HepG2 (cell line): ENCODE results near the gene ACAT2. TPM values are rescaled to one million over a fixed set of nuclear protein-coding genes. Genes with fewer than 3 reads are reported as not detected.

ENCODE experiments used
- ARNT2 ChIP-seq: sonication (generic); formaldehyde crosslinking; IDR thresholded peaks from 2 replicates; pipeline ENCODE4 v1.8.0; 2022; ENCODE audit warnings: mild to moderate bottlenecking, low read depth, missing genetic modification reagents, moderate library complexity
- EEA1 ChIP-seq: sonication (generic); formaldehyde crosslinking; IDR thresholded peaks from 2 replicates; pipeline ENCODE4 v1.5.1; 2020; ENCODE audit warnings: mild to moderate bottlenecking, missing genetic modification reagents, borderline replicate concordance
- KLF13 ChIP-seq: sonication (generic); formaldehyde crosslinking; IDR thresholded peaks from 2 replicates; pipeline ENCODE4 v1.4.0; 2020; ENCODE audit warnings: mild to moderate bottlenecking, missing genetic modification reagents
- NCOA2 ChIP-seq: sonication (generic); formaldehyde crosslinking; IDR thresholded peaks from 2 replicates; pipeline ENCODE4 v1.8.0; 2022; ENCODE audit warnings: inconsistent platforms
- NFE2L2 ChIP-seq: fragments of 150-350 bp; IDR thresholded peaks from 2 replicates; pipeline ENCODE4 v1.6.1; 2014; ENCODE audit warnings: low read length
- NKX3-1 ChIP-seq: sonication (generic); formaldehyde crosslinking; IDR thresholded peaks from 2 replicates; pipeline ENCODE4 v1.5.0; 2020; ENCODE audit warnings: missing genetic modification reagents
- NR3C1 ChIP-seq: sonication (generic); formaldehyde crosslinking; IDR thresholded peaks from 2 replicates; pipeline ENCODE4 v1.4.0; 2020; ENCODE audit warnings: missing genetic modification reagents
- PHF5A ChIP-seq: IDR thresholded peaks from one replicate; pipeline ENCODE4 v1.6.1; 2018; ENCODE audit warnings: low read depth, missing genetic modification reagents; ENCODE audit not compliant: unreplicated experiment
- RARA ChIP-seq: IDR thresholded peaks from 2 replicates; pipeline ENCODE4 v1.6.1; 2016; ENCODE audit warnings: missing genetic modification reagents, missing compliant biosample characterization
- RORA ChIP-seq: sonication (generic); formaldehyde crosslinking; IDR thresholded peaks from 2 replicates; pipeline ENCODE4 v1.5.0; 2020; ENCODE audit warnings: mild to moderate bottlenecking, missing genetic modification reagents, moderate library complexity
- SMYD3 ChIP-seq: sonication (generic); formaldehyde crosslinking; IDR thresholded peaks from 2 replicates; pipeline ENCODE4 v1.8.1; 2023; ENCODE audit warnings: mild to moderate bottlenecking, missing genetic modification reagents
- SNAI1 ChIP-seq: sonication (generic); formaldehyde crosslinking; IDR thresholded peaks from 2 replicates; pipeline ENCODE4 v1.5.0; 2020; ENCODE audit warnings: mild to moderate bottlenecking, missing genetic modification reagents, borderline replicate concordance
- ZFP90 ChIP-seq: sonication (generic); formaldehyde crosslinking; IDR thresholded peaks from 2 replicates; pipeline ENCODE4 v1.8.0; 2022; ENCODE audit warnings: missing genetic modification reagents, mild to moderate bottlenecking, inconsistent platforms, borderline replicate concordance
- ZNF354B ChIP-seq: sonication (generic); formaldehyde crosslinking; IDR thresholded peaks from 2 replicates; pipeline ENCODE4 v1.8.0; 2022; ENCODE audit warnings: mild to moderate bottlenecking, missing genetic modification reagents
- ZSCAN30 ChIP-seq: sonication (generic); formaldehyde crosslinking; IDR thresholded peaks from 2 replicates; pipeline ENCODE4 v1.5.0; 2020; ENCODE audit warnings: mild to moderate bottlenecking, missing genetic modification reagents
- polyA plus RNA-seq, 8 experiments: library from polyadenylated mRNA; depleted of rRNA in 3 of 8; stranded (reverse) in 7 of 8; unstranded in 1 of 8; fragments of >200 nt; fragmentation: Illumina TruSeq in 4 of 8; extraction: Trizol in 4 of 8; gene quantifications; 2 replicates each; pipeline versions ENCODE4 v1.2.1 to v1.2.3, GENCODE V29; 2011 to 2016; ENCODE audit warnings: low read depth in 4 of 8, missing spikeins in 1 of 8, mixed read lengths in 1 of 8; ENCODE audit not compliant: insufficient read depth in 1 of 8
- total RNA-seq, 5 experiments: library from RNA; depleted of rRNA; stranded (reverse); fragments of >200 nt; fragmentation: Illumina TruSeq; extraction: Trizol; gene quantifications; 2 replicates each; pipeline ENCODE4 v1.2.3, GENCODE V29; 2016; ENCODE audit warnings: low read depth in 1 of 5
- TF ChIP-seq, protein P1 (sequence below): sonication (generic); formaldehyde crosslinking; IDR thresholded peaks from 2 replicates; pipeline ENCODE4 v1.5.0; 2020; ENCODE audit warnings: missing genetic modification reagents
- TF ChIP-seq, protein P2 (sequence below): sonication (generic); formaldehyde crosslinking; conservative IDR thresholded peaks from 2 replicates; pipeline ENCODE4 v1.4.0; 2020; ENCODE audit warnings: missing genetic modification reagents
- TF ChIP-seq, protein P3 (sequence below): IDR thresholded peaks from 2 replicates; pipeline ENCODE4 v1.6.1; 2016; ENCODE audit warnings: low read depth, borderline replicate concordance
- TF ChIP-seq, protein P4 (sequence below): fragments of 450-650 bp; IDR thresholded peaks from 2 replicates; pipeline ENCODE4 v1.6.1; 2017; ENCODE audit warnings: mild to moderate bottlenecking
- TF ChIP-seq, protein P5 (sequence below): sonication (generic); formaldehyde crosslinking; IDR thresholded peaks from 2 replicates; pipeline ENCODE4 v1.4.0; 2020; ENCODE audit warnings: missing genetic modification reagents
- TF ChIP-seq, protein P6 (sequence below): sonication (generic); formaldehyde crosslinking; conservative IDR thresholded peaks from 2 replicates; pipeline ENCODE4 v1.5.0; 2020; ENCODE audit warnings: missing genetic modification reagents

Gene ACAT2
- total and polyA plus RNA-seq, 2 of the 13 experiments (the other 11 are each of a cell fraction or from before 2014, with no cell fraction given): 121 to 534 TPM

DNA sequence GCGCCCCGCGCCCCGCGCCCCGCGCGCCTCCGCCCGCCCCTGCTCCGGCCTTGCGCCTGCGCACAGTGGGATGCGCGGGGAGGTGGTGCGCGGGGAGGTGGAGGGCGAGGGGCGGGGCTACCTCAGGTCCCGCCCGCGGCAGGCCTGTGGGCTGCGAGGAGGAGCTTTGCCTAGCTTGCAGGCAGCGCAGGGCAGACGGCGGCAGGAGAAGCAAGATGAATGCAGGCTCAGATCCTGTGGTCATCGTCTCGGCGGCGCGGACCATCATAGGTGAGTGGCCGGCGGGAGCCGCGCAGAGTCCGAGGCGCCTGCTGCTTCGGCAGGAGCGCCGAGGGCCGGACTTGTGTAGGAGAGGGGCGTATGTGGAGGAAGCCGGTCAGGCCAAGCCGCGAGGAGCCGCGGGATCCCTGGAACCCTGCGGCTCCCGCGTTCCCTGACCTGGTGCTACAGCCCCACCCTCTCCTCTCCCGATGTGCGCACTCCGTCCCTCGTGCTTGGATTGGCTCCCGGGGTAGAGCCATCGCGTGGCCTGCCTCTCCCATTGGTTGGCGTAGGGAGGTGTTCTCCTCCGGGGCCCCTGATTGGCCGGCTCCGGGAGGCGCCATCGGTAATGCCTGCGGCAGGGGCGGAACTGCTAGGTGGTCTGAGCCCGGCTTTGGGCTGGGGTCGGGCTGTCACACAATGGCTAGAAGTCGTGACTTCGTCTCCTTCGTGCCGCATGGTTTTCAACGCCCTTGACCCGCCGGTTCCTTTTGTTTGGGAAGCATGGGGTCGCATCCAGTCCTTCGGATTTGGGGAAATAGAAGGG lies at the start of gene ACAT2 (continued):
- TF ChIP-seq NR3C1 (CRISPR knock-in tag): 0 out of 2 replicates have a peak, but pooled peaks have one; percentile 50
- no peak; the same call in 1 of the 2 replicates for TF ChIP-seq SNAI1 (CRISPR knock-in tag)
- TF ChIP-seq EEA1: peak; percentile 80; the same call in 1 of the 2 replicates
- peak; percentile 87 for TF ChIP-seq SMYD3
- peak; percentile 50; the same call in 1 of the 2 replicates for TF ChIP-seq NKX3-1 (CRISPR knock-in tag)
- TF ChIP-seq, protein P1, sequence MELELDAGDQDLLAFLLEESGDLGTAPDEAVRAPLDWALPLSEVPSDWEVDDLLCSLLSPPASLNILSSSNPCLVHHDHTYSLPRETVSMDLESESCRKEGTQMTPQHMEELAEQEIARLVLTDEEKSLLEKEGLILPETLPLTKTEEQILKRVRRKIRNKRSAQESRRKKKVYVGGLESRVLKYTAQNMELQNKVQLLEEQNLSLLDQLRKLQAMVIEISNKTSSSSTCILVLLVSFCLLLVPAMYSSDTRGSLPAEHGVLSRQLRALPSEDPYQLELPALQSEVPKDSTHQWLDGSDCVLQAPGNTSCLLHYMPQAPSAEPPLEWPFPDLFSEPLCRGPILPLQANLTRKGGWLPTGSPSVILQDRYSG (CRISPR knock-in tag): peak; percentile 76; the same call in 1 of the 2 replicates
- TF ChIP-seq ARNT2: peak; percentile 55
- TF ChIP-seq, protein P2, sequence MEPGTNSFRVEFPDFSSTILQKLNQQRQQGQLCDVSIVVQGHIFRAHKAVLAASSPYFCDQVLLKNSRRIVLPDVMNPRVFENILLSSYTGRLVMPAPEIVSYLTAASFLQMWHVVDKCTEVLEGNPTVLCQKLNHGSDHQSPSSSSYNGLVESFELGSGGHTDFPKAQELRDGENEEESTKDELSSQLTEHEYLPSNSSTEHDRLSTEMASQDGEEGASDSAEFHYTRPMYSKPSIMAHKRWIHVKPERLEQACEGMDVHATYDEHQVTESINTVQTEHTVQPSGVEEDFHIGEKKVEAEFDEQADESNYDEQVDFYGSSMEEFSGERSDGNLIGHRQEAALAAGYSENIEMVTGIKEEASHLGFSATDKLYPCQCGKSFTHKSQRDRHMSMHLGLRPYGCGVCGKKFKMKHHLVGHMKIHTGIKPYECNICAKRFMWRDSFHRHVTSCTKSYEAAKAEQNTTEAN (CRISPR knock-in tag): 0 out of 2 replicates have a peak, but pooled peaks have one; percentile 54
- TF ChIP-seq ZSCAN30 (CRISPR knock-in tag): no peak
- peak; percentile 93; the same call in 1 of the 2 replicates for TF ChIP-seq ZNF354B (CRISPR knock-in tag)
- no peak for TF ChIP-seq NFE2L2
- TF ChIP-seq ZFP90 (CRISPR knock-in tag): peak; percentile 95; the same call in 1 of the 2 replicates
- TF ChIP-seq RARA (CRISPR knock-in tag): no peak
- TF ChIP-seq, protein P3, sequence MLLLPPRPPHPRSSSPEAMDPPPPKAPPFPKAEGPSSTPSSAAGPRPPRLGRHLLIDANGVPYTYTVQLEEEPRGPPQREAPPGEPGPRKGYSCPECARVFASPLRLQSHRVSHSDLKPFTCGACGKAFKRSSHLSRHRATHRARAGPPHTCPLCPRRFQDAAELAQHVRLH (CRISPR knock-in tag): peak; percentile 95
- TF ChIP-seq PHF5A (CRISPR knock-in tag): peak; percentile 87
- peak; percentile 59; the same call in 1 of the 2 replicates for TF ChIP-seq NCOA2
- TF ChIP-seq, protein P4, sequence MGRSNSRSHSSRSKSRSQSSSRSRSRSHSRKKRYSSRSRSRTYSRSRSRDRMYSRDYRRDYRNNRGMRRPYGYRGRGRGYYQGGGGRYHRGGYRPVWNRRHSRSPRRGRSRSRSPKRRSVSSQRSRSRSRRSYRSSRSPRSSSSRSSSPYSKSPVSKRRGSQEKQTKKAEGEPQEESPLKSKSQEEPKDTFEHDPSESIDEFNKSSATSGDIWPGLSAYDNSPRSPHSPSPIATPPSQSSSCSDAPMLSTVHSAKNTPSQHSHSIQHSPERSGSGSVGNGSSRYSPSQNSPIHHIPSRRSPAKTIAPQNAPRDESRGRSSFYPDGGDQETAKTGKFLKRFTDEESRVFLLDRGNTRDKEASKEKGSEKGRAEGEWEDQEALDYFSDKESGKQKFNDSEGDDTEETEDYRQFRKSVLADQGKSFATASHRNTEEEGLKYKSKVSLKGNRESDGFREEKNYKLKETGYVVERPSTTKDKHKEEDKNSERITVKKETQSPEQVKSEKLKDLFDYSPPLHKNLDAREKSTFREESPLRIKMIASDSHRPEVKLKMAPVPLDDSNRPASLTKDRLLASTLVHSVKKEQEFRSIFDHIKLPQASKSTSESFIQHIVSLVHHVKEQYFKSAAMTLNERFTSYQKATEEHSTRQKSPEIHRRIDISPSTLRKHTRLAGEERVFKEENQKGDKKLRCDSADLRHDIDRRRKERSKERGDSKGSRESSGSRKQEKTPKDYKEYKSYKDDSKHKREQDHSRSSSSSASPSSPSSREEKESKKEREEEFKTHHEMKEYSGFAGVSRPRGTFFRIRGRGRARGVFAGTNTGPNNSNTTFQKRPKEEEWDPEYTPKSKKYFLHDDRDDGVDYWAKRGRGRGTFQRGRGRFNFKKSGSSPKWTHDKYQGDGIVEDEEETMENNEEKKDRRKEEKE: no peak
- TF ChIP-seq RORA: no peak
- TF ChIP-seq, protein P5, sequence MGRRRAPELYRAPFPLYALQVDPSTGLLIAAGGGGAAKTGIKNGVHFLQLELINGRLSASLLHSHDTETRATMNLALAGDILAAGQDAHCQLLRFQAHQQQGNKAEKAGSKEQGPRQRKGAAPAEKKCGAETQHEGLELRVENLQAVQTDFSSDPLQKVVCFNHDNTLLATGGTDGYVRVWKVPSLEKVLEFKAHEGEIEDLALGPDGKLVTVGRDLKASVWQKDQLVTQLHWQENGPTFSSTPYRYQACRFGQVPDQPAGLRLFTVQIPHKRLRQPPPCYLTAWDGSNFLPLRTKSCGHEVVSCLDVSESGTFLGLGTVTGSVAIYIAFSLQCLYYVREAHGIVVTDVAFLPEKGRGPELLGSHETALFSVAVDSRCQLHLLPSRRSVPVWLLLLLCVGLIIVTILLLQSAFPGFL (CRISPR knock-in tag): 0 out of 2 replicates have a peak, but pooled peaks have one; percentile 89
- TF ChIP-seq KLF13 (CRISPR knock-in tag): no peak
- TF ChIP-seq, protein P6, sequence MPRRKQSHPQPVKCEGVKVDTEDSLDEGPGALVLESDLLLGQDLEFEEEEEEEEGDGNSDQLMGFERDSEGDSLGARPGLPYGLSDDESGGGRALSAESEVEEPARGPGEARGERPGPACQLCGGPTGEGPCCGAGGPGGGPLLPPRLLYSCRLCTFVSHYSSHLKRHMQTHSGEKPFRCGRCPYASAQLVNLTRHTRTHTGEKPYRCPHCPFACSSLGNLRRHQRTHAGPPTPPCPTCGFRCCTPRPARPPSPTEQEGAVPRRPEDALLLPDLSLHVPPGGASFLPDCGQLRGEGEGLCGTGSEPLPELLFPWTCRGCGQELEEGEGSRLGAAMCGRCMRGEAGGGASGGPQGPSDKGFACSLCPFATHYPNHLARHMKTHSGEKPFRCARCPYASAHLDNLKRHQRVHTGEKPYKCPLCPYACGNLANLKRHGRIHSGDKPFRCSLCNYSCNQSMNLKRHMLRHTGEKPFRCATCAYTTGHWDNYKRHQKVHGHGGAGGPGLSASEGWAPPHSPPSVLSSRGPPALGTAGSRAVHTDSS: peak; percentile 92; the same call in 1 of the 2 replicates
